Muscle layer of colon (tissue), 2 donors: ENCODE results near the gene USP31.
"Not testable (repeated sequence)": the region's sequence is repeated elsewhere in the genome, so short reads cannot be mapped to it uniquely, and the experiment has no call there.

Experiments used
- H3K27ac ChIP-seq: one replicate; pipeline ENCODE4 v1.7.0; 2013; ENCODE audit warnings: low read depth, mild to moderate bottlenecking, low read length, moderate library complexity
- H3K27me3 ChIP-seq, 2 donors: one replicate each; pipeline ENCODE4 v1.7.0; 2013; ENCODE audit warnings: low read length in 2 of 2, mild to moderate bottlenecking in 2 of 2; ENCODE audit not compliant: insufficient read depth in 2 of 2, control insufficient read depth in 1 of 2
- H3K36me3 ChIP-seq: one replicate; pipeline ENCODE4 v1.7.0; 2013; ENCODE audit warnings: mild to moderate bottlenecking, low read length; ENCODE audit not compliant: insufficient read depth
- H3K4me1 ChIP-seq: one replicate; pipeline ENCODE4 v1.7.0; 2013; ENCODE audit warnings: mild to moderate bottlenecking, low read length; ENCODE audit not compliant: insufficient read depth
- H3K4me3 ChIP-seq, 2 donors: one replicate each; pipeline ENCODE4 v1.7.0; 2013; ENCODE audit warnings: low read length in 2 of 2, low read depth in 1 of 2, mild to moderate bottlenecking in 1 of 2, moderate library complexity in 1 of 2
- H3K9ac ChIP-seq: one replicate; pipeline ENCODE4 v1.7.0; 2013; ENCODE audit warnings: low read length
- H3K9me3 ChIP-seq: one replicate; pipeline ENCODE4 v1.7.0; 2013; ENCODE audit warnings: mild to moderate bottlenecking, low read length
- donor health status: abdominal sarcoma.
- donor health status: Adenocarcinoma of cecum.

USP31 gene

GRCh38 chr16:23107936-23108335 is 41.3 kb downstream of the USP31 start:
- H3K9ac ChIP-seq, result no peak overlapping the region
- no peak overlapping the region for H3K4me3 ChIP-seq
- H3K4me1 ChIP-seq, result peaks cover 18% of the 10 kb centered on the region
- peaks cover 14% of the 10 kb centered on the region for H3K36me3 ChIP-seq
- no peak overlapping the region for H3K27ac ChIP-seq
- no peaks in the 10 kb centered on the region for H3K27me3 ChIP-seq
- H3K9me3 ChIP-seq, result no peaks in the 10 kb centered on the region

GRCh38 chr16:23107117-23107516 is 42.1 kb downstream of the USP31 start:
- Histone ChIP-seq H3K27ac (no peak overlapping the region), H3K27me3 (no peaks in the 10 kb centered on the region), H3K4me1 (peaks cover 18% of the 10 kb centered on the region), H3K4me3 (no peak overlapping the region), H3K36me3 (peaks cover 14% of the 10 kb centered on the region), H3K9ac (no peak overlapping the region), H3K9me3 (no peaks in the 10 kb centered on the region)

GRCh38 chr16:23105309-23105708 is 43.9 kb downstream of the USP31 start:
- no peaks in the 10 kb centered on the region for H3K9me3 ChIP-seq
- H3K27me3 ChIP-seq, result no peaks in the 10 kb centered on the region
- H3K4me1 ChIP-seq, result peaks cover 18% of the 10 kb centered on the region
- no peak overlapping the region for H3K4me3 ChIP-seq
- H3K9ac ChIP-seq, result no peak overlapping the region
- no peak overlapping the region for H3K27ac ChIP-seq
- peaks cover 14% of the 10 kb centered on the region for H3K36me3 ChIP-seq

- Histone ChIP-seq H3K36me3 (peaks cover 14% of the 10 kb centered on the region), H3K27me3 (no peaks in the 10 kb centered on the region), H3K27ac (no peak overlapping the region), H3K9me3 (no peaks in the 10 kb centered on the region), H3K4me3 (no peak overlapping the region), H3K9ac (no peak overlapping the region), H3K4me1 (peaks cover 18% of the 10 kb centered on the region)
These were observed 45.0 kb downstream of the USP31 start for GRCh38 chr16:23104032-23104955.

GRCh38 chr16:23103603-23104002 is 45.6 kb downstream of the USP31 start:
- Histone ChIP-seq H3K27me3 (no peaks in the 10 kb centered on the region), H3K4me1 (peaks cover 15% of the 10 kb centered on the region), H3K9ac (no peak overlapping the region), H3K4me3 (no peak overlapping the region), H3K36me3 (peaks cover 14% of the 10 kb centered on the region), H3K9me3 (no peaks in the 10 kb centered on the region), H3K27ac (no peak overlapping the region)

GRCh38 chr16:23101012-23101550 is 48.2 kb downstream of the USP31 start:
- Histone ChIP-seq H3K27me3 (no peaks in the 10 kb centered on the region), H3K36me3 (peaks cover 12% of the 10 kb centered on the region), H3K9ac (no peak overlapping the region), H3K4me1 (peaks cover 5% of the 10 kb centered on the region), H3K9me3 (no peaks in the 10 kb centered on the region), H3K27ac (no peak overlapping the region), H3K4me3 (no peak overlapping the region)

- not testable (repeated sequence) for H3K27ac ChIP-seq, H3K9me3 ChIP-seq, H3K4me1 ChIP-seq, H3K4me3 ChIP-seq, H3K27me3 ChIP-seq, H3K9ac ChIP-seq, H3K36me3 ChIP-seq
These were observed 52.8 kb downstream of the USP31 start for GRCh38 chr16:23096450-23096849.

GRCh38 chr16:23094136-23094535 is 55.1 kb downstream of the USP31 start:
- not testable (repeated sequence) for H3K4me3 ChIP-seq, H3K9me3 ChIP-seq, H3K36me3 ChIP-seq, H3K27ac ChIP-seq, H3K4me1 ChIP-seq, H3K27me3 ChIP-seq, H3K9ac ChIP-seq

GRCh38 chr16:23092801-23093117 is 56.5 kb downstream of the USP31 start:
- Histone ChIP-seq H3K9ac (no peak overlapping the region), H3K9me3 (no peaks in the 10 kb centered on the region), H3K36me3 (peaks cover 12% of the 10 kb centered on the region), H3K4me3 (no peak overlapping the region), H3K4me1 (no peaks in the 10 kb centered on the region), H3K27ac (no peak overlapping the region), H3K27me3 (no peaks in the 10 kb centered on the region)

- H3K27me3 ChIP-seq, result no peaks in the 10 kb centered on the region
- H3K4me1 ChIP-seq, result no peaks in the 10 kb centered on the region
- no peak overlapping the region for H3K9ac ChIP-seq
- no peak overlapping the region for H3K27ac ChIP-seq
- H3K36me3 ChIP-seq, result peaks cover 13% of the 10 kb centered on the region
- H3K4me3 ChIP-seq, result no peak overlapping the region
- no peaks in the 10 kb centered on the region for H3K9me3 ChIP-seq
These were observed 57.0 kb downstream of the USP31 start for GRCh38 chr16:23092072-23092800.

- H3K27ac ChIP-seq, result no peak overlapping the region
- H3K9ac ChIP-seq, result no peak overlapping the region
- no peak overlapping the region for H3K4me3 ChIP-seq
- H3K36me3 ChIP-seq, result peaks cover 19% of the 10 kb centered on the region
- H3K4me1 ChIP-seq, result no peaks in the 10 kb centered on the region
- no peaks in the 10 kb centered on the region for H3K27me3 ChIP-seq
- no peaks in the 10 kb centered on the region for H3K9me3 ChIP-seq
These were observed 60.1 kb downstream of the USP31 start for GRCh38 chr16:23089111-23089510.
